PC-9 (cell line): Measurements from ENCODE around the gene ADTRP.

ENCODE experiments used
- EZH2 ChIP-seq: fragments of 200-600 bp; sonication (generic); IDR thresholded peaks from 2 replicates; pipeline ENCODE4 v1.8.0; 2017; ENCODE audit warnings: antibody characterized with exemption, low read depth
- TF ChIP-seq, protein P1 (sequence below): fragments of 200-600 bp; sonication (generic); conservative IDR thresholded peaks from 2 replicates; pipeline ENCODE4 v1.6.1; 2017; ENCODE audit warnings: mixed run types, antibody characterized with exemption, mild to moderate bottlenecking, moderate library complexity

- TF ChIP-seq, protein P1, sequence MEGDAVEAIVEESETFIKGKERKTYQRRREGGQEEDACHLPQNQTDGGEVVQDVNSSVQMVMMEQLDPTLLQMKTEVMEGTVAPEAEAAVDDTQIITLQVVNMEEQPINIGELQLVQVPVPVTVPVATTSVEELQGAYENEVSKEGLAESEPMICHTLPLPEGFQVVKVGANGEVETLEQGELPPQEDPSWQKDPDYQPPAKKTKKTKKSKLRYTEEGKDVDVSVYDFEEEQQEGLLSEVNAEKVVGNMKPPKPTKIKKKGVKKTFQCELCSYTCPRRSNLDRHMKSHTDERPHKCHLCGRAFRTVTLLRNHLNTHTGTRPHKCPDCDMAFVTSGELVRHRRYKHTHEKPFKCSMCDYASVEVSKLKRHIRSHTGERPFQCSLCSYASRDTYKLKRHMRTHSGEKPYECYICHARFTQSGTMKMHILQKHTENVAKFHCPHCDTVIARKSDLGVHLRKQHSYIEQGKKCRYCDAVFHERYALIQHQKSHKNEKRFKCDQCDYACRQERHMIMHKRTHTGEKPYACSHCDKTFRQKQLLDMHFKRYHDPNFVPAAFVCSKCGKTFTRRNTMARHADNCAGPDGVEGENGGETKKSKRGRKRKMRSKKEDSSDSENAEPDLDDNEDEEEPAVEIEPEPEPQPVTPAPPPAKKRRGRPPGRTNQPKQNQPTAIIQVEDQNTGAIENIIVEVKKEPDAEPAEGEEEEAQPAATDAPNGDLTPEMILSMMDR: no peak
- TF ChIP-seq EZH2: no peak
Measured at GRCh38 chr6:11796829-11797228, 18.2 kb upstream of the ADTRP start.
